ENCODE data around the gene ZNF784.

Gene ZNF784

DNA sequence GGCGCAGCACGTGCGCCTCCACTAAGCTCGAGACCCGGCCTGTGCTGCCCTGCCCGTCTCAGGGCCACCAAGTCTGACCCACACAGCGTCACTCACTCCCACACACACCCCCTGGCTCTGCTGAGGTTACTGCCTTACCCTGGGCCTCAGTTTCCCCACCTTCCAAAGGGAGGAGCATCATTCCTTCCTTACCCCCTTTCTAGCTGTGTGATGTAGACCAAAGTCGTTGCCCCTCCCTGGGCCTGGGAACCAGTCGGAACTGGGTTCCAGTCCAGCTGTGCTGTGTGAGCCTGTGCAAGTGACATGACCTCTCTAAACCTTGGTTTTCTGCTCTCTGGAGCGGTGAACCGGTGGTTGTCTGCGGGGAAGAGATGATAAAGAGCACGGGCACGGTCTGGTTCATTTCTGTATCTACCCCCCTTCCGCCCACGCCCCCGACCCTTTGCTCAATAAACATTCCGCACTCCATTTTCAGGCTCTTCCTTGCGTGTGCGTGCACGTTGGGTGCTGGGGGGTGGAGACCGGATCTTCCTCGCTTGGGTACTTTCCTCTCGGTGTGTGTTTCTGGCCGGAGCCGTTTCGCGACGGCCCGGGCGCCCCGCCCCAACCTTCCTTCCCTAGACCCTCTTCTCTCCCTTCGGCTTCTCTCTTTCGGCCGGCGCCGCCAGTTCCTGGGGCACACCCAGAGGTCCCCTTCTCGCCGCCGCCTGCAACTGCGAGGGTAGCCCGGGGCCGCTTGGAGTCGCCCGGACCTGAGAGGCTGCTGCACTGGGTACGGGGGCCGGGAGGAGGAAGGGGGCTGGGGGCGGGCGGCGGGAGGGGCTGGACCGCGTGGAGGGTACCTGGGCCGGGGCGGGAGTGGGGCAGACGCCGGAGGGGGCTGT lies 18.9 kb upstream of the ZNF784 start, which contains the start of gene ZNF581:
TSS of gene ZNF581 (plus strand) at position 647 of the 884 bp plus-strand sequence. CDS start 923 bp downstream, outside the sequence.
- peak; percentile 86 for DNase-seq

DNA sequence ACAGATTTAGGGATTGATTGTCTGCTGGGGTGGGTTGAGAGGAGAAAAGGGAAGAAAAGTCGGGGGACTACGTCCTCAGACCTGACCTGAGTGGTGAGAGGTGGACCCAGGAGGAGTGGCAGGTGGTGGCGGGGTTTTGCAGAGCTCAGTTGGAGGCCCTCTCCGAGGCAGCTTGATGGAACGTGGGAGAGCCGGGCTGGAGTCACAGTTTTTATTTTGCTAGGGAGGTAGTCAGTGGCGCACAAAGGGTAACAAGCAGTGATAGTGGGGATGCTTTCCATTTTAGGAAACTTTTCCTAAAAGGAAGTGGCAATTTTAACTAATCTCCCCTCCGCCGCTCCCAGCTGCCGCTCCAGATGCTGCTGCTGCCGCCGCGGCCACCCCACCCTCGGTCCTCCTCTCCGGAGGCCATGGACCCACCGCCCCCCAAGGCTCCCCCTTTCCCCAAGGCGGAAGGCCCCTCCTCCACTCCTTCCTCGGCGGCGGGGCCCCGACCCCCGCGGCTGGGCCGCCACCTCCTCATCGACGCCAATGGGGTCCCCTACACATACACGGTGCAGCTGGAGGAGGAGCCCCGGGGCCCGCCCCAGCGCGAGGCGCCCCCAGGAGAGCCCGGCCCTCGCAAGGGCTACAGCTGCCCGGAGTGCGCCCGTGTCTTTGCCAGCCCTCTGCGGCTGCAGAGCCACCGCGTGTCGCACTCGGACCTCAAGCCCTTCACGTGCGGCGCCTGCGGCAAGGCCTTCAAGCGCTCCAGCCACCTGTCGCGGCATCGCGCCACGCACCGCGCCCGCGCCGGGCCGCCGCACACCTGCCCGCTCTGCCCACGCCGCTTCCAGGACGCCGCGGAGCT lies 18.0 kb upstream of the ZNF784 start:
- DNase-seq, result peak; percentile 46

DNA sequence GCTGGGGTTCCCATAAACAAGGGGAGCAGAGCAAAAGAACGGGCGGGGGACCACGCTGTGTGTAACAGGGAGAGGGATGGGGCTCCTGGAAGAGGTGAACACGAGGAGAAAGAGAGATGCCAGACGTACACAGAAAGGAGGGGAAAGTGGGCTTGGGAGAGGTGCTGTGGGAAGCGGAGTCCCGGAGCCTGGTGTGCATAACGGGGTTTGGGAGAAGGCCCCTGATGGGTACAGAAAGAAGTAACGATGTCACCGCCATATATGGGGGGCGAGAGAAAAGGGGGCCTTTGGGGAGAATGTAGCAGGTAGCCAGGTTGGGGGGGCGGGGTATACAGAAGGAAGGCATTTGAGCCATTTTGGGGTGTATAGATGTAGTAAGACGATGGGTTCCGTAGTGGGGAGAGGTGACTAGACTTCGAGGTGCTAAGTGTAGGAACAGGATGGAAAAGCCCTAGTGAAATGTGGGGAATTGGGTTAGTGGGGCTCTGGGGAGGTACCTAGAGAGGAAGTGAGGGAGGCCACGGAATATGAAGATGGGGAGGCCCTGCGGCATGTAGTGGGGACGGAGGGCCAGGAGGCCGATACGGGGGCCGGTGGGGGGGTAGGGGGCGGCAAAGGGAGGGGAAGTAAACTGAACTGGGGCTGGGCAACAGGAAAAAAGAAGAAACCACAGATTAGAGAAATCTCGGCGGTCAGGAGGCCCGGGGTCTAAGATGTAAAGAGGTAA lies 17.2 kb upstream of the ZNF784 start:
- no peak for DNase-seq

DNA sequence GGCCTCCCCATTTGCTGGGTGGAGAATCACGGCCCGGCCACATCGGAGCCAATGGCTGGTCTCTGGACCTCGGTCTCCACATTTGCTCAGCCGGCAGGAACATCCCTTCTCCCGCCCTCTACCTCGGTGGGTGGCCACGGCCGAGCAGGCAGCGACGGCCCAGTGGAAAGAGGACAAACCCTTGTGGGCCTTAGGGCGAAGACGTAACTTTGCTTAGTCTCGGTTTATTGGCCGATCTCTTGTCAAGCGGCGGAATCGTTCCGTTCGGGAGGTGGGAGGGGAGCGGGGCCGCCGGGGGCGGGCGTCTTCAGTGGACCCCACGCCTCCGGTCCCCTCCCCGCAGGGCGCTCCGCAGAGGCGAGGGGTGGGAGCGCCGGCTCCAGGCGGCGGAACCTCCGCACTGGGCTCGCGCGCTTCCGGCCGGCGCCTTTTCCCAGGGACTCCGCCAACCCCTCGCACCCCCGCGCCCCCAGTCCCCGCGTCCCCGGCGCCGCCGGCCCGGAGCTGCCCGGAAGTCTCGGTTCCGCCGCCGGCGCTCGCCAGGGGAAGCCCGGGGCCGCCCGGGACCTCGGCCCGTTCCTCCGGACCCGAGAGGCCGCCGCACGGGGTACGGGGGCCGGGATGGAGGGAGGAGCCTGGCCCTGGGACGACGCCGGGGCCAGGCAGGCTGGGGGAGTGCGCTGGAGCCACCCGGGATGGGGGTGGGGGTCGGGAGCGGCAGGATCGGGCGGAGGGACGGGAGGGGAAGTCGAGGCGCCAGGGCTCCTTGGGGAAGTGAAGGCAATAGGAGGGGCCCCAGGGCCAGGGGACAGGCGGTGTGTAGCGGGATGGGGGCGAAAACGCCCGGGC lies 16.4 kb upstream of the ZNF784 start, which contains the start of gene ZNF580:
TSS of gene ZNF580 (plus strand) at position 426 of the 849 bp plus-strand sequence. CDS start 1,507 bp downstream, outside the sequence.
- peak; percentile 70 for DNase-seq

DNA sequence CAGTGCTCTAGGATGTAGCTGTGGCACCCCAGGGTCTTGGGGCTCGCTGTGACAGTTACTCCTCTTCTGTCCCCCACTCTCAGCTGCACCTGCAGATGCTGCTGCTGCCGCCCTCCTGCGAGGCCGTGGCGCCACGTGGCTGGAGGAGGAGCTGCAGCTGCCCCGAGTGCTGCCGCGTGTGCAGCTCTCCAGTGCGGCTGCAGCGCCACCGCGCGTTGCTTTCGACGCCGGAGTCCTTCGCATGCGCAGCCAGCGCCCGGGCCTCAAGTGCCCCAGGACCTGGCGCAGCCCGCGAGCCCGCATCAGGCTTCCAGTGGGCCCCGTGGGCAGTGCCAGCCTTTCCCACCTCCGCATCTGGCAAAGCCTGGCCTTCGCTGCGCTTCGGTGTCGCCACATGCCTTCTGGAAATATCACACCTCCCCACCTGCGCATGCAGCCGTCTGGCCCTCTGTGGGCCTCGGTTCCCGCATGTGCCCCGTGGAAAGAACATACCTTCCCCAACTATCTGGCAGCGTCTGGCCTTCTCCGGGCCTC lies 15.7 kb upstream of the ZNF784 start:
- peak; percentile 76 for DNase-seq

DNA sequence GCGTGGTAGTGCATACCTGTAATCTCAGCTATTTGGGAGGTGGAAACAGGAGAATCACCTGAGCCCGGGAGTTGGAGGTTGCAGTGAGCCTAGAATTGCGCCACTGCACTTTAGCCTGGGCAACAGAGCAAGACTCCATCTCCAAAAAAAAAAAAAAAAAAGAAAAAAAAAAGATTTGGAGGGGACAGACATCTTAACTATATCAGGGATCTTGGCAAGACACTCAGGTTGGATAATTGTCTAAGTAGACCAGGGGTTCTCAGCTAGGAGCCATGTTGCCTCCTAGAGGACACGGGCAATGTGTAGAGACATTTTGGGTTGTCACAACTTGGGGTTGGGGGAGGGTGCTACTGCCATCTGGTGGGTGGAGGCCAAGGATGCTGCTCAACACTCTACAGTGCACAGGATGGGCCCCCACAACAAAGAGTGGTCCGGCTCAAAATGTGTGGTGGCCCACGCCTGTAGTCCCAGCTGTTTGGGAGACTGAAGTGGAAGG lies 14.5 kb upstream of the ZNF784 start:
- DNase-seq, result peak; percentile 65

DNA sequence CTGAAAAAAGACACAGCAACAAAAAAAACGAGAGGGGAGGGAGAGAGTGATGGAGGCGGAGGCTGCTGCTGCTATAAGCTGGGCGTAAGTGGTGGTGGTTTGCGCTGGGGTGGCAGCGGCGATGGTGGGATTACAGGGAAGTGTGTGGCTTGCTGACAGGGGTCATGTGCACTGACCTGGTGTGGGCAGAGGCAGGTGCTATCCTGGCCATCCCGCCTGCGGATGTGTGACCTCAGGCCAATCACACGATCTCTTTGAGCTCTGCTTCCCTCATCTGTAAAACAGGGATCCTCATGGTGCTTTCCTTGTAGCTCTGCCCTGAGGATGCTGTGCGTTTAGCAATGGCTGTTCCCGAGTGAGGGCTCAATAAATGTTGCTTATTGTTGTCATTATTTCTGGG lies 13.2 kb upstream of the ZNF784 start:
- DNase-seq, result no peak

DNA sequence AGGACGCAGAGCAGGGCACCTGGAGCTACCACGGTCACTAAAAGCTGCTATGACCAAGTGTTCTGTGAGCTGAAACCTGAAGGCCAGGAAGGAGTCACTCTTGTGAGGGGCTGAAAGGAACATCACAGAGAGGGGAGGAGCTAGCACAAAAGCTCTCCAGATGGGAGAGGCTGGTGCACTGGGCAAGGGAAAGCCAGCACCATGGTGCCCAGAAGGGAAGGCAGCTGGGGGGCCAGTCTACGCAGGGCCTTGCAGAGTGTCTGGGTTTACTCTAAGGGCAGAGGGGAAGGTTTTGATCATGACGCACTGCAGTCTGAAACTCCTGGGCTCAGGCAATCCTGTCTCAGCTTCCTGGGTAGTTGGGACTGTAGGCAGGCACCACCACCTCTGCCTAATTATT lies 12.4 kb upstream of the ZNF784 start:
- no peak for DNase-seq

DNA sequence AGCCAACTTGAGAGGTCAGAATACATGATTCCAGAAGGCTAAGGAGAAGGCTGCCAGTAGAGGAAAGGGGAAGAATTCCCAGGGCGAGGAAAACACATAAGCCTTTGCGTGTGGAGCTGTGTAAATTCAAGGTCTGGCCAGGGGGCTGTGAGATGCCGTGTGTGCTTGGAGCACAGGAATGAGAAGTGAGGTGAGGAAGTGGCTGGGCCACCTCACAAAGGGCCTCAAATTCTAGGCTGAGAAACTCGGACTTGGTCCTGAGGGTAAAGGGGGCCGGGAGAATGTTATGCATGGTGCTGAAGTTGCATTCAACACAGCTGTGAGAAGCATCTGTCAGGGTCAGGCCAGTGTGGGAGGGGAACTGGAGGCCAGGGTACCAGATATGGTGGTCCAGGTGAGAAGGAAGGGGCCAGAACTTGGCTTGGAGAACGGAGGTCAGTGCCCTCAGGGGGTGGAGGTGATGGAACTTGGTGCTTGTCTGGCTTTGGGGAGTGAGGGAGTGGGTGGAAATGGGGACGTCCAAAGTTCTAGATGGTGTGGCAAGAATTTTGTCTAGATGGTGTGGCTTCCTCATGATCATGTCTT lies 11.6 kb upstream of the ZNF784 start:
- no peak for DNase-seq

DNA sequence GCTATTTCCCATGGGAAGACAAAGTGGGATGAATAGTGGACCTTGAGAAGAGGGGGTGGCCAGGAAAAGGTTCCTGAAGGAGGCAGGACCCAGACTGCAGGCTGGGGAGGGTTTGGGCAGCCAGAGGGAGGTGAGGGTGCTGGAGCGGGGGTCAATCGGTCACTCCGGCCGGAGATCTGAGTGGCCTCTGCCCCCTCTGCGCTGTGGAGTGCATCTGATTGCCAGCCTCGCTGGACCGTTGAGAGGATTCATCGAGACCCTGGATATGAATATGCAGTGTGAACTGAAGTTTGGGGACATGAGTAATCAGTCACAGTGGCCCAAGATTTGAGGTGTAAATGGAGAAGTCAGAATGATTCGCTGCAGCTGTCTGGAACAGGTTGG lies 11.0 kb upstream of the ZNF784 start:
- DNase-seq, result no peak

DNA sequence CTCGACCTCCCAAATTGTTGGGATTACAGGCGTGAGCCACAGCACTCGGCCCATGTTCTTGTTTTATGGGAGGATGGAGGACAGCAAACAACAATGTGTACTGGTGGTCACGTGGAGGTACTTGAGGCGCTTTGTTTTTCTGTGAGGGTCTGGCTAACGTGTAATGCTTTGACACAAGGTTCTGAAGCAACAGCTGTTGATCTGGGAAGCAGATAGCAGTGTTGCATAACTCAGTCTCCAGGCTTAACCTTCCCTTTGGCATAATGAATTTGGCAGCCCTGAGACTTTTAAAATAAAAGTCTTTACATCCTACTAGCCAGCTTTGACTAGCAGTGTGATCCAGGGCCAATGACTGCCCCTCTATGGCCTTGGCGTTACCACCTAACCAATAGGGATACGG lies 9.5 kb upstream of the ZNF784 start:
- DNase-seq, result no peak

DNA sequence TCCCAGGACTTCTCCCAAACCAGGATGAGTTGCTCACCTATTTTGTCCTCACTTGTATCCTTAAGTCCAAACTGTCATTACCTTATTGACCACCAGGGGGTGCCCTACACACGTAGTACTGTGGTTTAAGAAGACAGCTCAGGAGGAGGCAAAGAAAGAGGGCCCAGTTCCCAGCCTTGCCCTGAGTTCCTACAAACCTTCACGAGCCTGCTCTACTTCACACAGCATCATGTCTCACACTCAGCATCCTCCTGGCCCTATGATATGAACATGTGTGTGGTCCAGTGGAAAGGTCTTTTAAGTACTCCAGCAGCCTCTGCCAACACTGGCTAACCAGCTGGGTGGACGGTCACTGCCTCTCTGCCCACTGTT lies 8.1 kb upstream of the ZNF784 start:
- DNase-seq, result peak; percentile 84

DNA sequence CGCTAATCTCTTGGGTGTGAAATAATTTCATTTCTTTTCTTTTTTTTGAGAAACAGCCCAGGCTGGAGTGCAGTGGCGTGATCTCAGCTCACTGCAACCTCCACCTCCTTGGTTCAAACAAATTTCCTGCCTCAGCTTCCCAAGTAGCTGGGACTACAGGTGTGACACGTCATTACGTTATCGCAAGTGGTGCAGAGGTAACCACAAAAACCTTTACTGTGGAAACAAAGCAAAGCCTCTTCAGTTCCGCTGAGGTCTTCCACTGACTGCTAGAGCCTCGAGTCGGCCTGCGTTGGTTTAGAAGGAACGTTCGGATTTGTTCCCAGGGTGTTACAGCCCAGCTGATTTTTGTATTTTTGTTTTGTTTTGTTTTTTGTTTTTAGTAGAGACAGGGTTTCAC lies 2.0 kb upstream of the ZNF784 start:
- no peak for DNase-seq

DNA sequence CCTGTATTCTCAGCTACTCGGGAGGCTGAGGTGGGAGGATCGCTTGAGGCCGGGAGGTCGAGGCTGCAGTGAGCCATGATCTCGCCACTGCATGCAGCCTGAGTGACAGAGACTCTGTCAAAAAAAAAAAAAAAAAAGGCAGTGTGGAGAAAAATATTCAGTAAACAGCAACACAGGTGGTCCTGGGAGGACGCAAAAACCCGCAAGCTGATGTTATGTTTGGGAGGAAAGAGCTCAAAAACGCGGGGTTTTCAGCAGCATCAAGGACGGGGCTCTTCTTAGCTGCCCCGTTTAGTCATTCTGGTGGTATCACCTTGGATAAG lies 599 bp upstream of the ZNF784 start:
- no peak for DNase-seq

DNA sequence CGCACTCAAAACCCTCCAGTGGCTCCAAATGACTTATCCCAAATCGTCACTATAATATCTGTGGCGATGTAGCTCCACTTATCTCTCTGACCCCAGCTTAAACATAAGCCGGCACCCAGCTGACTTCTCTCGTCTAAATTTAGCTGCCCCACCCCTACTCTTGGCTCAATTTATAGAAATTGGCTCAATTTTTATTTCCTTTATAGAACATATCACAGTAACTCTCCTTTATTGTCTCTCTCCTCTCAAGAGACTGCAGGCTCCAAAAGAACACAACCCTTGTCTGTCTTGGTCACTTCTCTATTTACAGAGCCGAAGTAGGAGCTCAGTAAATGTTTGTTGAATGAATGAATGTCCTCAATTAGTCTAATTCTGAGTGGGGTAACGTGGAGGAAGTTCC lies 805 bp downstream of the ZNF784 start:
- DNase-seq, result no peak

DNA sequence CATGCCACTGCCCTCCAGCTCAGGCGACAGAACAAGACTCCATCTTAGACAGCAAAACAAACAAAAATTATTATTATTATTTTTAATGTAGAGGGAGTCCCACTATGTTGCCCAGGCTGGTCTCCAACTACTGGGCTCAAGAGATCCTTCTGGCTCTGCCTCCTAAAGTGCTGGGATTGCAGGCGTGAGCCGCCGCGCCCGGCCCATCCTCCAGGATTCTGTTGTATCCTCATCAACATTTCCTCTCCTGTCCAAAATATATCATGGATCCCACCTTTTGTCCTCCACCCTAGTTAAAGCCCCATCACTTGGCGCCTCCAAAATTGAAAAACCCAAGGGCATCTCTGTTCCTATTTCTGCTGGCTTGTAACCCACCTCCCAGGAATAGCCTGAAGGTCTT lies 1.2 kb downstream of the ZNF784 start:
- no peak for DNase-seq

DNA sequence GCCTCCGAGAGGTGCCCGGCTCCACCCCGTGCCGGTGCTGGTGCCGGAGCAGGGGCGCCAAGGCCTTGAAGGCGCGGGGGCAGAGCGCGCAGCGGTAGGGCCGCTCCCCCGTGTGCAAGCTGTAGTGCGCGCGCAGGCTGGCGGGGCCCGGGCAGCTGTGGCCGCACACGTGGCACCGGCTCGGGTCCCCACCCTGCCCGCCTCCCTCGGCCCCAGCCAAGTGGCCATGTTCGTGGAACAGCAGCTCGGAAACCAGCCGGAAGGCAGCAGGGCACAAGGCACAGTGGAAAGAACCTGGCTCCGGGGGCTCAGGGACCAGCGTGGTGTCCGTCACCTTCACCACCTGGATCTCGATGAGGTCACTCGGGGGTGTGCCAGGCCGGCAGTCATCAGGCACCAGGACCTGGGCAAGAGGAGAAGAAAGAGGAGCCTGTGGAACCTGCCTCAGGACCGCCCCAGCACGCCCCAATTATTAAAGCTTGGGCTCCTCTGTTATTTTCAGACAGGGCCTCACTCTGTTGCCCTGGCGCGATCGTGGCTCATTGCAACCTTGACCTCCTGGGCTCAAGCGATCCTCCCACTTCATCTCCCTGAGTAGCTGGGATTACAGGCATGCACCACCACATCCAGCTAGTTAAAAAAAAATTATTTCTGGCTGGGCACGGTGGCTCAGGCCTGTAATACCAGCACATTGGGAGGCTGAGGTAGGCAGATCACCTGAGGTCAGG lies 2.0 kb downstream of the ZNF784 start:
- DNase-seq, result no peak

DNA sequence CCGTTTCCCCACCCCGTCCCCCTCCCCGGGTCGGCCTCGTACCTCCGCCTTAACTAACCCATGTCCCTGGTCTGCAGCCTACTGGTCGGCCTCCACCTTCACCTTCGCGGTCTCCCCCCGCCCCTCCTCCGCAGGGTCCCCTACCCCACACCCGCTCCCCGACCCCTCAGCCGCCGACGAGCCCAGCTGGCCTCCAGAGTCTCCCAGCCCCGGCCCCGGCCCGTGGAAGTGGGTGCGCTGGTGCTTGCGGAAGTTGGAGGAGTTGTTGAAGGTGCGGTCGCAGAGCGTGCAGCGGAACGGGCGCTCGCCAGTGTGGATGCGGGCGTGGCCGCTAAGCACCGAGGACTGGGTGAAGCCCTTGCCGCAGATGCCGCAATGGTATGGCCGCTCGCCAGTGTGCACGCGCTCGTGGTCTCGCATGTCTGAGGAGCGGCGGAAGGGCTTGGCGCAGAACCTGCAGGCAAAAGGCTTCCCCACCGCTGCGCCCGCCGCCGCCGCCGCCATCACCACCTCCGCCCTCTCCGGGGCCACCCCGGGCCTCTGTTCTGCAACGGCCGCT lies 2.6 kb downstream of the ZNF784 start:
- no peak for DNase-seq

DNA sequence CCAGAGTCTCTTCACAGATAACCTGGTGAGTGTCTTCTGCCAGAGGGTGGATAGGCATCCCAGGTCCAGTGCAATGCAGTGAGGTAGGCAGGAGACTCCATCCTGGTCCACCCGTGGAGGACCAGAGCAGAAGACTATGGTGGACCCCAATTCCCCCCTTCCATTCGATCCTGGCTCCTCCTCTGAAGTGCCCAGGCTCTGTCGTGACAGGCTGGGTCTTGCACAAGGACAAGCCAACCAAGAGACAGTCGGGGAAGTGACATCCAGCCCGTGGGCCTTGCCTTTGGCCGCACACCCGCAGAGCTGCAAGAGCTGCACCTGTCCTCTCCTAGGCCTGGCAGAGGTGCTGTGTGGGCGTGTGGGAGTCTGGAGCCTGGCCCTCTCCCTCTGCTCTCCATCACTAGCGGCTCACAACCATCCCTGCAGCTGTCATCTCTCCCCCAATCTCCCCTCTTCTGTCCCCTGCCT lies 3.1 kb downstream of the ZNF784 start:
- no peak for DNase-seq
